Amniotic stem cell (primary cell): ENCODE measurements around the gene MYBPH.

ENCODE experiments used
- DNase-seq: peaks from one replicate; lab custom pipeline; 2025; lab: John Stamatoyannopoulos, UW

The MYBPH gene

GRCh38 chr1:203166192-203166940 is 9.3 kb downstream of the MYBPH start:
- no peak for DNase-seq

- no peak for DNase-seq
Observed at GRCh38 chr1:203165800-203166161, 9.8 kb downstream of the MYBPH start.

GRCh38 chr1:203165101-203165799 is 10.4 kb downstream of the MYBPH start:
- no peak for DNase-seq

- DNase-seq, result no peak
Observed at GRCh38 chr1:203163891-203164635, 11.6 kb downstream of the MYBPH start.

GRCh38 chr1:203162403-203162802 is 13.2 kb downstream of the MYBPH start:
- no peak for DNase-seq

GRCh38 chr1:203161703-203162102 is 13.9 kb downstream of the MYBPH start:
- no peak for DNase-seq

GRCh38 chr1:203161175-203161574 is 14.5 kb downstream of the MYBPH start:
- DNase-seq, result no peak

- no peak for DNase-seq
Observed at GRCh38 chr1:203159844-203160243, 15.8 kb downstream of the MYBPH start.

GRCh38 chr1:203158960-203159665 is 16.5 kb downstream of the MYBPH start:
- no peak for DNase-seq

GRCh38 chr1:203158423-203158822 is 17.2 kb downstream of the MYBPH start:
- DNase-seq, result no peak

- DNase-seq, result no peak
Observed at GRCh38 chr1:203156280-203156679, 19.3 kb downstream of the MYBPH start.

GRCh38 chr1:203153989-203154821 is 21.4 kb downstream of the MYBPH start:
- DNase-seq, result no peak

- DNase-seq, result no peak
Observed at GRCh38 chr1:203153051-203153988, 22.3 kb downstream of the MYBPH start.

- DNase-seq, result no peak
Observed at GRCh38 chr1:203152158-203153034, 23.2 kb downstream of the MYBPH start.

- no peak for DNase-seq
Observed at GRCh38 chr1:203151362-203152157, 24.1 kb downstream of the MYBPH start.

GRCh38 chr1:203150511-203151297 is 24.9 kb downstream of the MYBPH start:
- no peak for DNase-seq

GRCh38 chr1:203149188-203149840 is 26.3 kb downstream of the MYBPH start:
- no peak for DNase-seq
